Ovary (tissue), 9 donors: ENCODE measurements around the gene TNIP1. TPM values are rescaled to one million over a fixed set of nuclear protein-coding genes. Genes with fewer than 3 reads are reported as not detected.

Source experiments
- DNase-seq, 5 donors: peaks; one replicate each; pipeline ENCODE4 v3.0.0-alpha.2; 2019 to 2020
- H3K27ac ChIP-seq, 2 donors: fragments of 200-600 bp; one replicate each; pipeline versions ENCODE4 v1.5.1 to v1.8.0; 2019 to 2022
- H3K27me3 ChIP-seq: fragments of 200-600 bp; one replicate; pipeline ENCODE4 v1.8.0; 2022
- H3K36me3 ChIP-seq: fragments of 200-600 bp; sonication (generic); one replicate; pipeline ENCODE4 v1.5.1; 2019
- H3K4me1 ChIP-seq: one replicate; pipeline ENCODE4 v1.8.1; 2013; ENCODE audit warnings: mild to moderate bottlenecking, moderate library complexity; ENCODE audit not compliant: insufficient read depth
- H3K4me3 ChIP-seq: fragments of 200-600 bp; sonication (generic); one replicate; pipeline ENCODE4 v1.5.1; 2017
- H3K9me3 ChIP-seq, 2 donors: fragments of 200-600 bp in 1 of 2; sonication (generic) in 1 of 2; one replicate each; pipeline versions ENCODE4 v1.5.1 to v1.8.1; 2013 to 2019; ENCODE audit warnings: mild to moderate bottlenecking in 1 of 2, moderate library complexity in 1 of 2
- EP300 ChIP-seq: sonication (generic); formaldehyde crosslinking; IDR thresholded peaks from one replicate; pipeline ENCODE4 v1.6.1; 2017; ENCODE audit warnings: antibody characterized with exemption
- POLR2A ChIP-seq: fragments of 450-650 bp; IDR thresholded peaks from one replicate; pipeline ENCODE4 v1.6.1; 2017; ENCODE audit warnings: antibody characterized with exemption, mild to moderate bottlenecking, moderate library complexity
- WGBS, 3 donors: extraction: QIAGEN DNeasy Blood & Tissue Kit in 1 of 3; methylation state at CpG; one replicate each; pipeline versions ENCODE4 v1.1.5 to v1.1.7; 2013 to 2017; 5-methylcytosine and 5-hydroxymethylcytosine counted together
- intact Hi-C, 4 donors: fragments of 100-400 bp; cut with DNase I; formaldehyde crosslinking; loops; one replicate each; pipeline versions ENCODE4 v1.11.0 to v1.15.1; 2022 to 2023
- polyA plus RNA-seq, 2 donors: library from polyadenylated mRNA; stranded (reverse); fragments of 200-250 nt in 1 of 2; fragments of 350-450 nt in 1 of 2; fragmentation: Illumina TruSeq in 1 of 2; extraction: RNeasy Lipid Tissue Mini Kit (QIAGEN cat#74804) in 1 of 2; gene quantifications; one replicate each; pipeline ENCODE4 v1.2.3, GENCODE V29; 2013 to 2014
- total RNA-seq, 7 donors: library from RNA; depleted of rRNA in 2 of 7; stranded (reverse); fragments of >200 nt in 2 of 7; fragmentation: NEBNext Ultra II Directional in 3 of 7; extraction: Animal tissue kit (Norgen Biotek cat#: 25700) in 3 of 7; gene quantifications; one replicate each; pipeline versions ENCODE4 v1.1.0 to v1.2.4, GENCODE V29; 2016 to 2023
- TF ChIP-seq, protein P1 (sequence below), 3 donors: fragments of 450-650 bp in 2 of 3; fragments of 200-600 bp in 1 of 3; IDR thresholded peaks; one replicate each; pipeline versions ENCODE4 v1.5.1 to v1.8.0; 2016 to 2022; ENCODE audit warnings: antibody characterized with exemption in 3 of 3, mild to moderate bottlenecking in 1 of 3
- donor health status: DM: no; HTN: no; CAD: no; lungs with moderate emphysema.
- donor health status: DM: no; HTN: no; CAD: no.
- donor health status: Bipolar disorder and iron deficiency.
- donor health status: DM: yes; HTN: yes; CAD: no.
- donor health status: DM: no; HTN: no; CAD: no.
- donor health status: DM: yes; HTN: yes; CAD: no.

TNIP1 gene
- total and polyA plus RNA-seq, 9 donors = 39.4 to 89.7 (median 60.6) TPM

GRCh38 chr5:151018846-151019245 lies 62.0 kb downstream of the TNIP1 start:
- TF ChIP-seq POLR2A (no peak), EP300 (no peak)
- TF ChIP-seq, protein P1, sequence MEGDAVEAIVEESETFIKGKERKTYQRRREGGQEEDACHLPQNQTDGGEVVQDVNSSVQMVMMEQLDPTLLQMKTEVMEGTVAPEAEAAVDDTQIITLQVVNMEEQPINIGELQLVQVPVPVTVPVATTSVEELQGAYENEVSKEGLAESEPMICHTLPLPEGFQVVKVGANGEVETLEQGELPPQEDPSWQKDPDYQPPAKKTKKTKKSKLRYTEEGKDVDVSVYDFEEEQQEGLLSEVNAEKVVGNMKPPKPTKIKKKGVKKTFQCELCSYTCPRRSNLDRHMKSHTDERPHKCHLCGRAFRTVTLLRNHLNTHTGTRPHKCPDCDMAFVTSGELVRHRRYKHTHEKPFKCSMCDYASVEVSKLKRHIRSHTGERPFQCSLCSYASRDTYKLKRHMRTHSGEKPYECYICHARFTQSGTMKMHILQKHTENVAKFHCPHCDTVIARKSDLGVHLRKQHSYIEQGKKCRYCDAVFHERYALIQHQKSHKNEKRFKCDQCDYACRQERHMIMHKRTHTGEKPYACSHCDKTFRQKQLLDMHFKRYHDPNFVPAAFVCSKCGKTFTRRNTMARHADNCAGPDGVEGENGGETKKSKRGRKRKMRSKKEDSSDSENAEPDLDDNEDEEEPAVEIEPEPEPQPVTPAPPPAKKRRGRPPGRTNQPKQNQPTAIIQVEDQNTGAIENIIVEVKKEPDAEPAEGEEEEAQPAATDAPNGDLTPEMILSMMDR (IDR thresholded peaks at IDR 0.05) = no peak
- DNase-seq = no peak

GRCh38 chr5:151017897-151018296 lies 62.9 kb downstream of the TNIP1 start:
- no peak for DNase-seq
- H3K4me3 ChIP-seq = no peak overlapping the region
- TF ChIP-seq POLR2A (no peak), EP300 (no peak)
- TF ChIP-seq, protein P1 (IDR thresholded peaks at IDR 0.05) = no peak
- no peak overlapping the region for H3K27ac ChIP-seq
- no peaks in the 10 kb centered on the region for H3K27me3 ChIP-seq
- H3K4me1 ChIP-seq = peaks cover 2% of the 10 kb centered on the region
- WGBS, 3 donors = 78 to 85% (median 85%) methylated on average over 2 of the region's 2 CpGs
- intact Hi-C loops = no loop called here
- H3K9me3 ChIP-seq = no peaks in the 10 kb centered on the region
- no peaks in the 10 kb centered on the region for H3K36me3 ChIP-seq

More at GRCh38 chr5:151018846-151019245, 62.0 kb downstream of the TNIP1 start:
- no peak overlapping the region for H3K27ac ChIP-seq
- H3K36me3 ChIP-seq = no peaks in the 10 kb centered on the region
- H3K4me1 ChIP-seq = peaks cover 12% of the 10 kb centered on the region
- no peaks in the 10 kb centered on the region for H3K9me3 ChIP-seq
- WGBS, 3 donors = 88 to 94% (median 88%) methylated on average over 2 of the region's 2 CpGs
- no peaks in the 10 kb centered on the region for H3K27me3 ChIP-seq
- no peak overlapping the region for H3K4me3 ChIP-seq
- intact Hi-C loops = no loop called here

DNA sequence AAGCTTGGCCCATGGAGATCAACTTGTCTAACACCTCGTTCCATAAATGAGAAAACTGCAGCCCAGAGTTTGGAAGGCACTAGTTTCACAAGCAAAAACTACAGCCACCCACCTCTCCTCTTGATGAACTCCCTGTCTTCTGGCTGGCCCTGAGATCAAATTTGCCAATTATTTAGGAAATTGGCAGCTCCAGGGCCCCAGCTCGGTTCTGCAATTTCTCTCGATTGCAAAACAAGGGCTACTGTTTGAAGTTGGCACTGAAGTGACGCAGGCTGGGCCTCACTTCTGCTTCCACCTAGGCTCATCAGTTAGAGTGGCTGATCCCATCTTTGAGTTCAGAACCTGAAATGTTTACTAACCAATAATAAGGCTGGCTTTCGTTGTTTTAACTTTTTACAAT lies 64.1 kb downstream of the TNIP1 start:
- Histone ChIP-seq H3K27me3 (no peaks in the 10 kb centered on the region), H3K36me3 (no peaks in the 10 kb centered on the region), H3K27ac (no peak overlapping the region), H3K9me3 (no peaks in the 10 kb centered on the region), H3K4me1 (no peaks in the 10 kb centered on the region), H3K4me3 (no peak overlapping the region)
- intact Hi-C loops = no loop called here
- no peak for DNase-seq
- 70 to 75% (median 73%) methylated on average over 5 of the region's 5 CpGs for WGBS, 3 donors
- TF ChIP-seq POLR2A (no peak), EP300 (no peak)
- TF ChIP-seq, protein P1 (IDR thresholded peaks at IDR 0.05) = no peak

GRCh38 chr5:151015974-151016587 lies 64.8 kb downstream of the TNIP1 start:
- TF ChIP-seq EP300 = no peak
- TF ChIP-seq, protein P1 (IDR thresholded peaks at IDR 0.05) = no peak
- no peak for TF ChIP-seq POLR2A
- H3K4me1 ChIP-seq = no peaks in the 10 kb centered on the region
- no peaks in the 10 kb centered on the region for H3K36me3 ChIP-seq
- no peak overlapping the region for H3K27ac ChIP-seq
- 86 to 88% (median 88%) methylated on average over 7 of the region's 7 CpGs for WGBS, 3 donors
- H3K4me3 ChIP-seq = no peak overlapping the region
- H3K9me3 ChIP-seq = no peaks in the 10 kb centered on the region
- intact Hi-C loops = no loop called here
- DNase-seq = no peak
- H3K27me3 ChIP-seq = no peaks in the 10 kb centered on the region
